K562 (cell line): ENCODE measurements around the gene FOXJ1. TPM values are rescaled to one million over a fixed set of nuclear protein-coding genes. Genes with fewer than 3 reads are reported as not detected.

Source experiments
- ATAC-seq: fragments of 200-7000 bp; cut with Tn5 transposase; 3 replicates; pipeline ENCODE4 v1.9.1; 2020; ENCODE audit warnings: moderate library complexity
- BruUV-seq: library from RNA; stranded (reverse); fragments of 400-500 nt; replicated peaks from 2 replicates; lab custom pipeline; 2021; lab: Mats Ljungman, UMichigan
- CTCF ChIA-PET: fragments of 300-600 bp; formaldehyde crosslinking; extraction: SDS; loops from one replicate; lab custom pipeline; 2021; ENCODE audit warnings: low intra/inter-chr PET ratio; lab: Yijun Ruan, JAX
- POLR2A ChIA-PET: fragments of 300-600, 350-650 bp; sonication (Branson Sonifier 250); formaldehyde crosslinking; extraction: SDS; loops from one replicate; lab custom pipeline; 2021; ENCODE audit warnings: antibody characterized with exemption, inconsistent platforms; lab: Yijun Ruan, JAX
- DNase-seq, 4 experiments: peaks; one replicate each; pipeline versions ENCODE4 v3.0.0 to v3.0.0-alpha.2; 2011 to 2018; ENCODE audit warnings: low spot score in 3 of 4, mixed read lengths in 3 of 4; ENCODE audit errors: extremely low read depth in 1 of 4
- FAIRE-seq: peaks from 2 replicates; lab custom pipeline; 2011; peaks lifted over from hg19 to GRCh38; lab: Jason Lieb, UNC
- H2AFZ ChIP-seq: 2 replicates; pipeline ENCODE4 v1.6.0; 2011; ENCODE audit warnings: low read depth, low read length, control low read depth, inconsistent platforms
- H3K27ac ChIP-seq: fragments of 200-600 bp; 3 replicates; pipeline ENCODE4 v1.8.0; 2011; ENCODE audit warnings: low read depth, mild to moderate bottlenecking, control low read depth, inconsistent platforms, low read length, moderate library complexity, mixed read lengths; ENCODE audit errors: extremely low read depth
- H3K27me3 ChIP-seq, 2 experiments: fragments of 300-600 bp in 1 of 2; 2 replicates in 1 of 2; 3 replicates in 1 of 2; pipeline versions ENCODE4 v1.6.0 to v1.8.0; 2011; ENCODE audit warnings: inconsistent platforms in 2 of 2, low read length in 2 of 2, mild to moderate bottlenecking in 1 of 2, mixed read lengths in 1 of 2, moderate library complexity in 1 of 2; ENCODE audit not compliant: control insufficient read depth in 2 of 2, insufficient read depth in 2 of 2
- H3K36me3 ChIP-seq: fragments of 300-600 bp; 3 replicates; pipeline ENCODE4 v1.8.0; 2011; ENCODE audit warnings: mild to moderate bottlenecking, low read length, inconsistent platforms; ENCODE audit not compliant: control insufficient read depth, insufficient read depth
- H3K4me1 ChIP-seq, 2 experiments: fragments of 200-600 bp in 1 of 2; replicated peaks in 1 of 2; 2 replicates in 1 of 2; 3 replicates in 1 of 2; pipeline versions ENCODE4 v1.5.1 to v1.8.0; 2011; ENCODE audit warnings: inconsistent platforms in 2 of 2, low read length in 2 of 2, mild to moderate bottlenecking in 1 of 2, mixed read lengths in 1 of 2, moderate library complexity in 1 of 2; ENCODE audit not compliant: control insufficient read depth in 2 of 2, insufficient read depth in 2 of 2
- H3K4me2 ChIP-seq: 2 replicates; pipeline ENCODE4 v1.6.1; 2011; ENCODE audit warnings: low read length, control low read depth, inconsistent platforms, mixed read lengths; ENCODE audit not compliant: insufficient read depth
- H3K4me3 ChIP-seq: fragments of 200-600 bp; sonication (generic), shearing (Covaris generic); 2 replicates; pipeline ENCODE4 v1.5.1; 2016; ENCODE audit warnings: control low read depth, inconsistent platforms
- H3K79me2 ChIP-seq: fragments of 200-600 bp; 3 replicates; pipeline ENCODE4 v1.8.0; 2011; ENCODE audit warnings: low read length, inconsistent platforms; ENCODE audit not compliant: control insufficient read depth, insufficient read depth
- H3K9ac ChIP-seq, 2 experiments: 2 replicates each; pipeline versions ENCODE4 v1.6.0 to v1.6.1; 2011; ENCODE audit warnings: low read depth in 2 of 2, low read length in 2 of 2, control low read depth in 1 of 2, inconsistent platforms in 1 of 2, mild to moderate bottlenecking in 1 of 2, mixed read lengths in 1 of 2; ENCODE audit not compliant: insufficient read depth in 1 of 2
- H3K9me1 ChIP-seq: one replicate; pipeline ENCODE4 v1.6.0; 2011; ENCODE audit warnings: inconsistent platforms, mild to moderate bottlenecking, low read length, moderate library complexity; ENCODE audit not compliant: control insufficient read depth, insufficient read depth
- H3K9me3 ChIP-seq: replicated peaks from 2 replicates; pipeline ENCODE4 v1.5.1; 2011; ENCODE audit warnings: low read depth, low read length, inconsistent platforms; ENCODE audit not compliant: control insufficient read depth, insufficient read depth
- H4K20me1 ChIP-seq: replicated peaks from 2 replicates; pipeline ENCODE4 v1.6.1; 2011; ENCODE audit warnings: low read length, inconsistent platforms, mixed read lengths; ENCODE audit not compliant: control insufficient read depth, insufficient read depth
- CBX5 ChIP-seq: IDR thresholded peaks from 2 replicates; pipeline ENCODE4 v1.6.1; 2014; ENCODE audit warnings: low read depth, borderline replicate concordance
- E2F8 ChIP-seq: fragments of 450-650 bp; IDR thresholded peaks from 2 replicates; pipeline ENCODE4 v1.7.1; 2018; ENCODE audit warnings: mild to moderate bottlenecking, low read depth; ENCODE audit not compliant: partially characterized antibody
- FOXK2 ChIP-seq, 2 experiments: fragments of 450-650 bp; IDR thresholded peaks in 1 of 2; conservative IDR thresholded peaks in 1 of 2; 2 replicates each; pipeline ENCODE4 v1.6.1; 2016; ENCODE audit warnings: low read depth in 2 of 2, mild to moderate bottlenecking in 1 of 2
- GATAD2A ChIP-seq: fragments of 450-650 bp; IDR thresholded peaks from 2 replicates; pipeline ENCODE4 v1.6.1; 2017
- GTF2E2 ChIP-seq: fragments of 200-800 bp; sonication (Bioruptor generic); IDR thresholded peaks from 2 replicates; pipeline ENCODE4 v1.6.1; 2016; ENCODE audit warnings: missing genetic modification characterization, missing compliant biosample characterization
- HES1 ChIP-seq: fragments of 450-650 bp; IDR thresholded peaks from 2 replicates; pipeline ENCODE4 v1.6.1; 2016; ENCODE audit warnings: low read depth, mild to moderate bottlenecking, moderate library complexity
- HLTF ChIP-seq: fragments of 450-650 bp; IDR thresholded peaks from 2 replicates; pipeline ENCODE4 v1.6.1; 2016
- KAT7 ChIP-seq: sonication (generic); formaldehyde crosslinking; IDR thresholded peaks from 2 replicates; pipeline ENCODE4 v1.8.0; 2022; ENCODE audit warnings: missing genetic modification reagents, mild to moderate bottlenecking, borderline replicate concordance
- MNT ChIP-seq, 2 experiments: fragments of 450-650 bp; conservative IDR thresholded peaks; 2 replicates each; pipeline ENCODE4 v1.6.1; 2017; ENCODE audit warnings: mild to moderate bottlenecking in 2 of 2, moderate library complexity in 2 of 2
- MYBL2 ChIP-seq, 2 experiments: fragments of 450-650 bp in 1 of 2; sonication (generic) in 1 of 2; formaldehyde crosslinking in 1 of 2; IDR thresholded peaks; 2 replicates each; pipeline versions ENCODE4 v1.6.1 to v1.8.1; 2017 to 2022; ENCODE audit warnings: borderline replicate concordance in 1 of 2, inconsistent platforms in 1 of 2, low read depth in 1 of 2, mild to moderate bottlenecking in 1 of 2, missing genetic modification reagents in 1 of 2, moderate library complexity in 1 of 2
- OTX1 ChIP-seq: fragments of 450-650 bp; formaldehyde crosslinking; IDR thresholded peaks from 2 replicates; pipeline ENCODE4 v1.4.0; 2022; ENCODE audit warnings: mild to moderate bottlenecking
- POLR2A ChIP-seq: fragments of 450-650 bp; conservative IDR thresholded peaks from 2 replicates; pipeline ENCODE4 v1.6.1; 2016
- SRF ChIP-seq, 2 experiments: fragments of 250-450, 450-650 bp in 1 of 2; sonication (Bioruptor Pico) in 1 of 2; sonication (generic) in 1 of 2; formaldehyde crosslinking; IDR thresholded peaks; 2 replicates each; pipeline versions ENCODE4 v1.5.0 to v1.5.1; 2020 to 2022; ENCODE audit warnings: mild to moderate bottlenecking in 1 of 2, missing genetic modification reagents in 1 of 2
- TCF7 ChIP-seq: sonication (generic); IDR thresholded peaks from 2 replicates; pipeline ENCODE4 v1.6.1; 2016; ENCODE audit warnings: antibody characterized with exemption, borderline replicate concordance
- ZC3H8 ChIP-seq: fragments of 450-650 bp; IDR thresholded peaks from 2 replicates; pipeline ENCODE4 v1.6.1; 2017
- WGBS: fragments of 100-300 bp; shearing (Covaris generic); methylation state at CpG from one replicate; pipeline ENCODE4 v1.1.6; 2016; ENCODE audit warnings: low coverage, mixed read lengths; ENCODE audit not compliant: insufficient coverage; ENCODE audit errors: missing lambda C conversion rate; 5-methylcytosine and 5-hydroxymethylcytosine counted together
- in situ Hi-C: fragments of 300-500 bp; cut with MboI; formaldehyde crosslinking; loops from 4 replicates; pipeline ENCODE4 v1.15.0; 2018; ENCODE audit warnings: inconsistent platforms, mixed read lengths
- intact Hi-C: fragments of 100-400 bp; cut with micrococcal nuclease; formaldehyde crosslinking; loops from 2 replicates; pipeline ENCODE4 v1.14.2; 2022
- polyA plus RNA-seq, 8 experiments: library from polyadenylated mRNA; depleted of rRNA in 4 of 8; stranded (reverse) in 5 of 8; unstranded in 3 of 8; fragments of >200 nt; fragmentation: Nextera tagmentation in 2 of 8; fragmentation: Illumina TruSeq in 1 of 8; extraction: Ambion mirVana in 2 of 8; extraction: Trizol in 1 of 8; gene quantifications; 2 replicates each; pipeline versions ENCODE4 v1.2.1 to v1.2.3, GENCODE V29; 2011 to 2014; ENCODE audit warnings: inconsistent platforms in 1 of 8, missing spikeins in 1 of 8
- total RNA-seq, 7 experiments: library from RNA; depleted of rRNA in 6 of 7; stranded (reverse); fragments of >200 nt in 6 of 7; fragmentation: Illumina TruSeq in 2 of 7; extraction: Trizol in 2 of 7; gene quantifications; 2 replicates each; pipeline versions ENCODE4 v1.2.1 to v1.2.3, GENCODE V29; 2011 to 2021; ENCODE audit warnings: low replicate concordance in 1 of 7
- TF ChIP-seq, protein P1 (sequence below): sonication (generic); formaldehyde crosslinking; IDR thresholded peaks from 2 replicates; pipeline ENCODE4 v1.9.0; 2022; ENCODE audit warnings: mild to moderate bottlenecking, missing genetic modification reagents

Gene FOXJ1
- total and polyA plus RNA-seq, 9 of the 15 experiments (the other 6 are each of a cell fraction or from before 2014, with no cell fraction given) = 0.07 TPM; not detected in 8

- intact Hi-C loops = no loop called here
- Histone ChIP-seq H3K4me3 (peak within 1 kb of the TSS; percentile 88), H3K27me3 (no peaks in the 10 kb centered on the region), H4K20me1 (no peaks in the 10 kb centered on the region), H3K4me1 (peaks cover 12 to 15% of the 10 kb centered on the region in 2 experiments), H2AFZ (peak within 1 kb of the TSS; percentile 99), H3K79me2 (peaks cover 11% of the 10 kb centered on the region), H3K4me2 (peak within 1 kb of the TSS; percentile 95), H3K36me3 (peaks cover 27% of the 10 kb centered on the region; the same call in 2 of the 3 replicates), H3K9ac (peak within 1 kb of the TSS; percentile 81 to 95), H3K9me3 (no peaks in the 10 kb centered on the region), H3K27ac (peak within 1 kb of the TSS; percentile 79), H3K9me1 (peaks cover 2% of the 10 kb centered on the region)
- BruUV-seq = TSS peak; percentile 62
- WGBS = 7% methylated on average over 44 of the region's 55 CpGs
- peak; percentile 95 for FAIRE-seq
- ChIA-PET CTCF (no interaction called here), POLR2A (interaction anchor here (0.6 to 1.3 kb wide), 5 partner anchors 15 to 323 kb away, joined by 3 to 4 read pairs (median 3); no protein-coding TSS in a partner anchor)
- in situ Hi-C loops = no loop called here
- DNase-seq = peak; percentile 97 to 98 (median 98)
- ATAC-seq = peak; percentile 95
- TF ChIP-seq SRF (CRISPR knock-in tag; IDR thresholded peaks at IDR 0.05) = 0 out of 4 replicates have a peak, but pooled peaks of 1 of the 2 experiments have one; percentile 23
- 0 out of 2 replicates have a peak, but pooled peaks have one; percentile 23 for TF ChIP-seq OTX1
- TF ChIP-seq GATAD2A = 0 out of 2 replicates have a peak, but pooled peaks have one; percentile 18
- TF ChIP-seq ZC3H8 = no peak
- no peak for TF ChIP-seq MYBL2 (IDR thresholded peaks at IDR 0.05; ENCODE audit: low read depth)
- no peak for TF ChIP-seq MYBL2 (CRISPR knock-in tag; IDR thresholded peaks at IDR 0.05; ENCODE audit: borderline replicate concordance)
- peak in 1 of 2 experiments; percentile 79; a peak in 2 of 4 replicates for TF ChIP-seq MNT (conservative IDR thresholded peaks at IDR 0.05)
- 0 out of 2 replicates have a peak, but pooled peaks have one; percentile 12 for TF ChIP-seq GTF2E2 (tag)
- TF ChIP-seq E2F8 = peak; percentile 20
- peak; percentile 52; the same call in 1 of the 2 replicates for TF ChIP-seq HLTF
- peak; percentile 86 for TF ChIP-seq POLR2A
- 0 out of 2 replicates have a peak, but pooled peaks have one; percentile 3 for TF ChIP-seq KAT7 (CRISPR knock-in tag)
- TF ChIP-seq, protein P1, sequence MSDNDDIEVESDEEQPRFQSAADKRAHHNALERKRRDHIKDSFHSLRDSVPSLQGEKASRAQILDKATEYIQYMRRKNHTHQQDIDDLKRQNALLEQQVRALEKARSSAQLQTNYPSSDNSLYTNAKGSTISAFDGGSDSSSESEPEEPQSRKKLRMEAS = no peak
- TF ChIP-seq HES1 = no peak
- 0 out of 4 replicates have a peak, but pooled peaks of 1 of the 2 experiments have one; percentile 27 for TF ChIP-seq FOXK2 (conservative IDR thresholded peaks at IDR 0.05 in 1 of 2, IDR thresholded peaks at IDR 0.05 in 1 of 2; ENCODE audit: low read depth in 2 of 2)
- TF ChIP-seq CBX5 = no peak
- TF ChIP-seq TCF7 = no peak
Measured at GRCh38 chr17:76103274-76104139, 37.5 kb downstream of the FOXJ1 start, which contains the start of gene EXOC7. Gene EXOC7 (minus strand): TSS chr17:76103787. CDS start chr17:76103692, 95 bp downstream.
